Activated CD8-positive, alpha-beta memory T cell treated with anti-CD3 and anti-CD28 coated beads, Interleukin-2, amount 50 U/mL, for 4 hours (primary cell): Measurements from ENCODE around the gene P3H3.
A peak's percentile ranks its signal among the peaks of the same experiment; 100 is the strongest.
"Not testable (repeated sequence)": the region's sequence is repeated elsewhere in the genome, so short reads cannot be mapped to it uniquely, and the experiment has no call there.

Experiments used
- DNase-seq: peaks from one replicate; pipeline ENCODE4 v3.0.0-alpha.2; 2020

The P3H3 gene

GRCh38 chr12:6867413-6868210 is 39.4 kb downstream of the P3H3 start, which contains the start of gene TPI1:
Gene TPI1 (plus strand): TSS chr12:6867531. CDS start chr12:6867567, 36 bp downstream.
- peak; percentile 79 for DNase-seq

DNA sequence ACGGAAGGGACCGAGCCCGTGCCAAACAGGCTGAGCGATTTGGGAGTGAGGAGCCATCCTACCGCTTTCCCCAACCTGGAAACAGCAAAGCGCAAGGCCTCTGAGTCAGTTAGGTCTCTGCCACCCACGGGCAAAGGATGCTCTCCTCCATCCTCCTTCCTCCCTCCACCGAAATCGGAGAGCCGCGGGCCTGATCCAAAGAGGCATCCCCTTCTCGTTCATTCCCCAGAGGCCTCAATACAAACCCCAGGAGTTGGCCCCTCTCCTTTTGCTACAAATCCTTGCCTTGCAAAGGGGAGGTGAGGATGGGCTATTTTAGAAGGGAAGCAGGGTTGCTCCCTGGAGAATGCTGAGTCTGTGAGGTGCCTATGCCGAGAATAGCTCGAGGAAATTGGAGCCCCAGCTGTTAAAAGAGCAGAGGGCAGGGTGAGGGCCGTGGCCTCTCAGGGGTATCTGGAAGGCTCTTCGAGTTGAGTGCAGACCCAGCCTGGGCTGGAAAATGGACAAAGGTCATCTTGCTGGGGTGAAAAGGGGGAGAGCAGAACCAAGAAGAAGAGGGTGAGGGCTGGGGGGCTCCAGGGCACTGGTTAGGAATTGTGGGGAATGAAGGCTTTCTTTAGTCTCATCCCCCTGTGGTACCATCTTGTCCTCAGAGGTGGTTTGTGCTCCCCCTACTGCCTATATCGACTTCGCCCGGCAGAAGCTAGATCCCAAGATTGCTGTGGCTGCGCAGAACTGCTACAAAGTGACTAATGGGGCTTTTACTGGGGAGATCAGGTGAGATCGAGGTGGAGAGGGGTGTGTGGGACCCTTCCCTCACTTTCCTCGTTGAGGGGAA is 40.2 kb downstream of the P3H3 start:
- DNase-seq: no peak

- peak; percentile 88 for DNase-seq
Measured at GRCh38 chr12:6869049-6870021, 41.1 kb downstream of the P3H3 start.

- not testable (repeated sequence) for DNase-seq
Measured at GRCh38 chr12:6870304-6870703, 42.1 kb downstream of the P3H3 start.

GRCh38 chr12:6871052-6871957 is 43.1 kb downstream of the P3H3 start:
- DNase-seq: no peak

- DNase-seq: peak; percentile 87
Measured at GRCh38 chr12:6872073-6873048, 44.2 kb downstream of the P3H3 start.

- peak; percentile 100 for DNase-seq
Measured at GRCh38 chr12:6873094-6874014, 45.1 kb downstream of the P3H3 start, which contains the start of gene SPSB2. Gene SPSB2 (minus strand): TSS chr12:6873303. CDS start chr12:6872901, 402 bp downstream.

DNA sequence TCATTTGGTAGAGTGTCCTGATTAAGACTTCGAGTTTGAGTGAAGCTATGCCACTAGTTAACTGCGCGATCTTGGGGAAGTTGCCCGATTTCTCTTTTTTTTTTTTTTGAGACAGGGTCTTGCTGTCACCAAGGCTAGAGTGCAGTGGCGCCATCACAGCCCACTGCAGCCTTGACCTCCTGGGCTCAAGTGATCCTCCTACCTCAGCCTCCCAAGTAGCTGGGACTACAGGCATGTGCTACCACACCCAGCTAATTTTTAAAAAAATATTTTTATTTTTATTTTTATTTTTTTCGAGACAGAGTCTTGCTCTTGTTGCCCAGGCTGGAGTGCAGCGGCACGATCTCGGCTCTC is 45.8 kb downstream of the P3H3 start:
- DNase-seq: not testable (repeated sequence)

DNA sequence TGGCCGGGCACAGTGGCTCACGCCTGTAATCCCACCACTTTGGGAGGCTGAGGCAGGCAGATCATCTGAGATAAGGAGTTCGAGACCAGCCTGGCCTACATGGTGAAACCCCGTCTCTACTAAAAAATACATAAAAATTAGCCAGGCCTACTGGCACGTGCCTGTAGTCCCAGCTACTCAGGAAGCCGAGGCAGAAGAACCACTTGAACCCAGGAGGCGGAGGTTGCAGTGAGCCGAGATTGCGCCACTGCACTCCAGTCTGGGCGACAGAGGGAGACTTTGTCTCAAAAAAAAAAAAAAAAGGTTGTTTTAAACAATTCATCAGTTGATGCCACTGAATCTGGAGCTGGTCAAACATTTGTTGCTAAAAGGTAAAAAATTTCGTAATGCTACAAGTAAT is 51.6 kb downstream of the P3H3 start:
- not testable (repeated sequence) for DNase-seq

- DNase-seq: no peak
Measured at GRCh38 chr12:6883252-6883651, 55.0 kb downstream of the P3H3 start.

- no peak for DNase-seq
Measured at GRCh38 chr12:6883683-6884082, 55.5 kb downstream of the P3H3 start.

GRCh38 chr12:6884539-6884938 is 56.3 kb downstream of the P3H3 start:
- DNase-seq: no peak

- DNase-seq: not testable (repeated sequence)
Measured at GRCh38 chr12:6886206-6886999, 58.2 kb downstream of the P3H3 start.

GRCh38 chr12:6887460-6887859 is 59.3 kb downstream of the P3H3 start:
- no peak for DNase-seq

DNA sequence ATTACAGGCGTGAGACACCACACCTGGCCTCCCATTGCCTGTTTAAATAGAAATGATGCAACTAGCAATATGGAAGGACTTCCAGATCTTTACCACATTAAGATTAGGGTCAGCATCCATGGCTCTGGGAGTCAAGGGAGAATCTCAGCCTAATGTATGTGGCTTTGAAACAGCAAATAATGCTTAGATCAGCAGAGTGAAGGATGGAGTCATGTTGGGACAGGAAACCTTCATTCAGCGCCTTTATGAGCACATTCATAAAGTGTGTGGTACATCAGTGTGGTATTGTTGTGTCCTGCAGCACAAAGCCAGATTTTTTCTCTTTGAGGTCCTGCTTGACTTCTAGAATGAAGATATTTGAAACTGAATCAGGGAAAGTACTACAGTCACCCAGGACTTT is 60.2 kb downstream of the P3H3 start:
- DNase-seq: no peak

GRCh38 chr12:6888794-6889193 is 60.6 kb downstream of the P3H3 start:
- not testable (repeated sequence) for DNase-seq
